ENCODE measurements around the gene HLA-B.

HLA-B gene

GRCh38 chr6:31352683-31353383, 4.1 kb downstream of the HLA-B start:
- TF ChIP-seq CTCF (IDR thresholded peaks at IDR 0.05; ENCODE audit: insufficient read depth, low read depth, low read length, missing control alignments): no peak
- H3K4me3 ChIP-seq (ENCODE audit: low read depth, low read length): no peak overlapping the region
- peak; percentile 48 for DNase-seq (ENCODE audit: low read depth)

GRCh38 chr6:31352310-31352682, 4.7 kb downstream of the HLA-B start:
- no peak for DNase-seq (ENCODE audit: low read depth)
- TF ChIP-seq CTCF (IDR thresholded peaks at IDR 0.05; ENCODE audit: insufficient read depth, low read depth, low read length, missing control alignments): no peak
- no peak overlapping the region for H3K4me3 ChIP-seq (ENCODE audit: low read depth, low read length)

- TF ChIP-seq CTCF (IDR thresholded peaks at IDR 0.05; ENCODE audit: insufficient read depth, low read depth, low read length, missing control alignments): no peak
- H3K4me3 ChIP-seq (ENCODE audit: low read depth, low read length): no peak overlapping the region
- DNase-seq (ENCODE audit: low read depth): peak; percentile 51
Measured at GRCh38 chr6:31351401-31352309, 5.3 kb downstream of the HLA-B start.

GRCh38 chr6:31351033-31351380, 6.0 kb downstream of the HLA-B start:
- no peak overlapping the region for H3K4me3 ChIP-seq (ENCODE audit: low read depth, low read length)
- no peak for TF ChIP-seq CTCF (IDR thresholded peaks at IDR 0.05; ENCODE audit: insufficient read depth, low read depth, low read length, missing control alignments)

GRCh38 chr6:31350196-31351032, 6.6 kb downstream of the HLA-B start:
- H3K4me3 ChIP-seq (ENCODE audit: low read depth, low read length): no peak overlapping the region
- DNase-seq (ENCODE audit: low read depth): peak; percentile 47
- no peak for TF ChIP-seq CTCF (IDR thresholded peaks at IDR 0.05; ENCODE audit: insufficient read depth, low read depth, low read length, missing control alignments)

More at GRCh38 chr6:31351033-31351380, 6.0 kb downstream of the HLA-B start:
- no peak for DNase-seq (ENCODE audit: low read depth)

- no peak for TF ChIP-seq CTCF (IDR thresholded peaks at IDR 0.05; ENCODE audit: insufficient read depth, low read depth, low read length, missing control alignments)
- H3K4me3 ChIP-seq (ENCODE audit: low read depth, low read length): no peak overlapping the region
- DNase-seq (ENCODE audit: low read depth): no peak
Measured at GRCh38 chr6:31349301-31349700, 7.7 kb downstream of the HLA-B start.

All from GM12865 (cell line).